GM21576 (cell line): ENCODE measurements around the gene GALNS.
"Not testable (repeated sequence)": the region's sequence is repeated elsewhere in the genome, so short reads cannot be mapped to it uniquely, and the experiment has no call there.

Source experiments
- ATAC-seq: cut with Tn5 transposase; IDR thresholded peaks from one replicate; pipeline ENCODE4 v1.9.1; 2021; ENCODE audit warnings: mild to moderate bottlenecking, moderate library complexity; ENCODE audit not compliant: unreplicated experiment

The GALNS gene

DNA sequence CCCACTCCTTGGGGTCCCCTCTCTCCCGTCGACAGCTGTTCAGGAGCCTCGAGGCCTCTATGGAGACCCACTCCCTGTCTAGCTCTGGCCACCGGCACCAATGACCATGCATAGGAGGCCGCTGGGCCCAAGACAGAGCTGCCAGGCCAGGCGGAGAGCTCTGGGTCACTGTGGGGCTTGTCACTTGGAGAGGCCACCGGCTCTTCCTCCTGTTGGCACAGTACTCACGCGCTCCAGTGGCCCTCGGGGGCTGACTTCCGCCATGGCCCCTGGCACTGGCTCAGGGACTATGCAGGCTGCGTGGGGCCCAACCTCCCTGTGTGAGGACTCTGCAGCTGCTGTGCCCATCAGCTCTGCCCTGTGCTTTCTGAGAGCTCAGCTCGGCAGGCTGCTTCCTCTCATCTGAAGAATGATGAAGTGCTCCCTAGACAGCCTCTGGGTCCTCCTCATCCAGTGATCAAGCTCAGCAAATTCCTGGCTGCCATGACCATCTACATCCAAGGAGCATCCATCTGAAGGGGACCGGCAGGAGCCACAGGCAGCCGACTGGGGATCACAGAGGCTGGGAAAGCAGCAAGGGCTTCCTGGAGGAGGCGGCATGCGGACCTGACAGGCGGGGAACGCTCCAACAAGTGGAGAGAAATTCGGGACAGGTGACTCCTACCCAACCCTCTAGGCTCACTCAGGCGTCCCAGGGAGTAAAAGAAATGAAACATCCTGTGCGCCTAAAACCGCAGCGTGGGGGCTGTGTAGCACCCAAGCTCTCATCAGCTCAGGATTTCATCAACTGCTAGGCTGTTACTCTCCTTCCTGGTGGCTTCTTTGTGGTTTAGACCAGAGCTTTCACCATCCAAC lies 16.8 kb downstream of the GALNS start:
- ATAC-seq: no peak

DNA sequence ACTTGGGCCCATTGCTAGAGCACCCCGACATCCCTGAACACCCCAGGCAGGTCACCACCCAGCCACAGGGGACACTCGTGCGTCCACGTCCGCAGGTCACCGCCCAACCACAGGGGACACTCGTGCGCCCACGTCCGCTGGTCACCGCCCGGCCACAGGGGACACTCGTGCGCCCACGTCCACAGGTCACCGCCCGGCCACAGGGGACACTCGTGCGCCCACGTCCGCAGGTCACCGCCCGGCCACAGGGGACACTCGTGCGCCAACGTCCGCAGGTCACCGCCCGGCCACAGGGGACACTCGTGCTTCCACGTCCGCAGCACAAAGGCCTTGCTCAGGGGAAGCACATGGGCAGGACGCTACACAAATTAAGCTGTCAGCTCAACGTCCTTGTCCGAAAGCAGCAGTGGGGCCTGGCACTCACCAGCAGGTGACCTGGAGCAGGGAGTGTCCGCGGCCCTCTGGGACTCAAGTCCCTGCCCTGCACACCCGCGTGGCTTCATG lies 17.7 kb downstream of the GALNS start:
- no peak for ATAC-seq

DNA sequence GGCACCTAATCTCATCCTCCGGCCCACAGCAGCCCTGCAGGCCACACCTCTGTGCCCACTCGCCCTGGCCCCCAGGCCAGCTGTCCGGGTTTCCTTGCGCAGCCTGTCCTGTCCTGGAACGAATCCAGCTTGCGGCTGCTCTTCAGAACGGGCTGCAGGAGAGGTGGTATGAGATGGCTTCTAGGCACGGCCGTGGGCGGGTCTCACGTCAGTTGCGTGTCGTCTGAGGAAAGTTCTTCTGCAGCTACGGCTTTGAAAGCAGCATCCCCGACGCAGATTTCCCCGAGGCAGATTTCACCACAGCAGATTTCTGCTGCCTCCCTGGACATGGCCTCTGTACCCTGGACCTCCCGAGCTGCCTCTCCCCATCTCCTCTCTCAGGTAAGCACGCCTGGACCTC lies 18.2 kb downstream of the GALNS start:
- ATAC-seq: no peak

DNA sequence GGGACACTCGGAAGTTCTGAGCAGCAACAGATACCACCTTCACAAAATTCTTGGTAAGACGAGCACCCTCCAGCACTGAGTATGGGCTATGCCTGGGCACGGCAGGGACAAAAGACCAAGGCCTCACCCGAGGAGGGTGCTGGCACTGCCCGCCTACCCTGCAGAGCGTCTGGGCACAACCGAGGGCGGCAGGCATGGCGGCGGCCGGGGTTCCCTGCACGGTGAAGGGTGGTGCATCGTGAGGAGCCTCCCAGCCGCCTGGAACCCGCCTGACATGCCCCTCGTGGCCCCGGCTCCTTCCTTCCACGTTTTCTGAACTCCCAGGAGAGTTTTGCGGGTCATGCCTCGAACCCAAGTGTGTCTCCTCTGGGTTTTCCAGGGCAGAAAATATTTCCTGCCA lies 18.9 kb downstream of the GALNS start:
- no peak for ATAC-seq

DNA sequence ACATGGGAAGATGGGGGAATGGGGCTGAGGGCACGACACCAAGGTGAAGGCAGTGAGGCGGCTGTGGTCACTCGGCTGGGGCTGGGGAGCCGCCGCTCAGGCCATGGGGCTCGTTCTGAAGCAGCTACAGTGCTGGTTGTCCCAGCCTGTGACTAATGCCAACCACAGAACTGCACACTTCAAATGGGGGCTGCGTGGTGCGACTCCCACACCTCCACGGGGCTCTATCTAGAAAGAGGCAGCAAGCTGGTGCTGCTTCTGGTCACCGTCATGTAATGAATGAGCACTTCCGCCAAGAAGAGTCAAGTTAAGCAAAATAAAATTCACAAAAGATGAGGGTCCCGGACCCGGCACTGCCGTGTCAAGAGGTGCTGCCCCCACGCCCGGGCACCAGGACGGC lies 20.0 kb downstream of the GALNS start:
- no peak for ATAC-seq

DNA sequence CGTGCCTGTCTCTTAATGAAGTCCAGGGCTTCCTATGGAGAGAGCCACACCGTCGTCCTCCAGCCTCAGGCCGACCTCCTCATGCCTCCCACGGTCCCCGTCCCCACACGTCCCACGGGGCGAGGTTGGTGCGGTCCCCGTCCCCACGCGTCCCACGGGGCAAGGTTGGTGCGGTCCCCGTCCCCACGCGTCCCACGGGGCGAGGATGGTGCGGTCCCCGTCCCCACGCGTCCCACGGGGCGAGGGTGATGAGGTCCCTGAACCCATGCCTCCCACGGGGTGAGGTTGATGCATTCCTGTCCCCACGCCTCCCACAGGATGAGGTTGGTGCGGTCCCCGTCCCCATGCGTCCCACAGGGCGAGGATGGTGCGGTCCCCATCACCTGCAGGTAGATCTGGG lies 20.9 kb downstream of the GALNS start:
- no peak for ATAC-seq

DNA sequence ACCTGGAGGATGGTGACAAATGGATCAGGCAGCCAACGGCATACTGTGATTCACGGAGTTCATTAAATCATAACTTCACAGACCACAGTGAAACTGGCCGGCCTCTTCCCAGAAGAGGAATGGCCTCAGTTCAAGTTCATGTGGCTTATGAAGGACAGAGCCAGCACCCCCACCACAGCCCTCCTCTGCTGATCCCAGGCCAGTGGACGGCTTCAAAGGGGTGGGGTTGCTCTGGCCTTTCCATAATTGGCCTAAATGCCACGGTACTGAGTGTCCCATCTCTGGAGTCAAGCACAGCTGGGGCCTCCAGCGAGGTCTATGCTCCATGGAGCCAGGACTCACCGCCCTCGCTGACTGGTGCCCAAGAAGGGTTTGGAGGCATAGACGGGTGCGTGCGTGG lies 21.4 kb downstream of the GALNS start:
- no peak for ATAC-seq

DNA sequence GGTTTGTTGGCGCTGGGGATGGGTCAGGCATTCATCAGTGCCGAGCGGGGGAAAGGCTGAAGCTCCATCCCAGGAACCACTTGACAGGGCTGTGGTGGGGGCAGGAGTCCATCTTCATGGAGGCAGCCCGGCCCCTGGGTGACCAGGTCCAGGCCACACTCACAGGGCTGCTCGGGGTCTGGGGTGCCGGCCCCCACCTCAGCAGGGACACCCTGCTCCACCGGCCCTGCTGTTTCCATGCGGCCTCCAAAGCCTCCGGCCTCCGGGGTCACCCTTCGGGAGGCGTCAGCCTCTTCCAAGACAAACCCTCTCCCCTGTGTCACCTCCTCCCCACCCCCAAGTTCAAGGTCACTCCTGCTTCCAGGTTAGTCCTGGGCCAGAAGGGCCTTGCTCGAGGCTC lies 22.1 kb downstream of the GALNS start:
- no peak for ATAC-seq

DNA sequence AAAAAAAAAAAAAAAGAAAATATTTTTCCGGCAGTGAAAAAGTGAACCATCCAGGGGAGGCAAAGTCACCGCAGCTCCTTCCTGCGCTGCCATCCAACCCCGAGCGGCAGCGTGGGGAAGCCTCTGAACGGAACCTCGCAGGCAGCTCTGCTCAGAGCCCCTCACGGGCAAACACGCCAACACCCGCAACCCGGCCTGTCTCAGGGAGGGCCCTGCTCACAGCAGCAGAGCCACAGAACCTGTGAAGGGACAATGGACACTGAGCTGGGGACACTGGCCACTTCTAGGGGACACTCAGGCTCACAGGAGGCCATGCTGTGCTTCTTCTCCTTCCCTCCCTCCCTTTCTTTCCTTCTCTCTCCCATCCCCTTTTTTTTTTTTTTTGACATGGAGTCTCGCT lies 23.7 kb downstream of the GALNS start:
- ATAC-seq: no peak

DNA sequence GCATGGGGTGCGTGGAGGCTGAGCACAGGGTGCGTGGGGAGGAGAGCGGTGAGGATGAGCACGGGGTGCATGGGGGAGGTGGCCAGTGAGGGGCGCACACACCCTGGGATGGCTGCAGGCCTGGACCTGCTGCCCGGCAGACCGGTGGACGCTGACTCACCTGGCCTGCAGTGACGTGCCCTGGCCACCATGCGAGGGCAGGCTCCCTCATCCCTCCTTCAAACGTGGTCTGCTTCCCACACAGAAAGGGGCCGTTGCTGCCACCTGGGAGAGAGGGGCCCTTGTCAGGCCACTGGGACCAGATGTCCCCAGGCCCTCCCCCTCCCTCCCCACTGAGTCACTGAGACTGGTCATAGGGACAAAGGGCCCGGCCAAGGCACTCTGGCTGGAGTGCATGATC lies 24.9 kb downstream of the GALNS start:
- no peak for ATAC-seq

DNA sequence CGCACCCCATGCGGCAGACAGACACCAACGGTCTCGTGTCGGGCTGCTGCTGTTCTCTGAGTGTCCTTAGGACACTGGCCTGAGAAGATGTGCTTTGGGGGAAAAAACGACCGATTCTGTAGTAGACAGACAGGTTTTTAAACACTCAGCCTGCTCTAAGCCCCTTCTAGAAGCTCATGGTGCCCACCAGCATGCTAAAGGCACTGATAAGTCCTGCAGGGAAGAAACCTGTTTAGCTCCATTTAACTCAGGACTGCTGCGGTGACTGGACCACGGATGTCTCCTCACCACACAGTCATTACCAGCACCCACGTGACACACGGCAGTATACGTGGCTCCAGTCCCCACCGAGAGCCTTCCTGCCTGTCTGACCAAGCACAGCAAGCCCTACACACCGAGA lies 26.0 kb downstream of the GALNS start:
- no peak for ATAC-seq

DNA sequence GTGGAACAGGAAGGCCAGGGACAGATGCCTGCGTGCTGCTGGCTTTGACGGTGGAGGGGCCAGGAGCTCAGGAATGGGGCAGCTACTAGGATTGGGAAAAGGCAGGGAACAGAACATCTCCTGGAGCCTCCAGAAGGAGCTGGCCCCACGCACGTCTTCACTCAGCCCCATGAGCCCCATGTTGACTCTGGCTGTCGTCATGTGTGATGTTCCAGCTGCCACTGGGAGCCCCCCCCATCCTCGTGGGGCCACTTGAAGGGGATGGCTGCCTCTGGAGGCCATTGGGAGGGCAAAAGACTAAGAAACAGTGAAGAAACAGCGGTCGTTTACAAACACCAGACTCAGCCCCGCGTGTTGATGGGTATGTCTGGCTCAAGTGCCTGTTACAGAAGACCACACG lies 26.5 kb downstream of the GALNS start:
- no peak for ATAC-seq

DNA sequence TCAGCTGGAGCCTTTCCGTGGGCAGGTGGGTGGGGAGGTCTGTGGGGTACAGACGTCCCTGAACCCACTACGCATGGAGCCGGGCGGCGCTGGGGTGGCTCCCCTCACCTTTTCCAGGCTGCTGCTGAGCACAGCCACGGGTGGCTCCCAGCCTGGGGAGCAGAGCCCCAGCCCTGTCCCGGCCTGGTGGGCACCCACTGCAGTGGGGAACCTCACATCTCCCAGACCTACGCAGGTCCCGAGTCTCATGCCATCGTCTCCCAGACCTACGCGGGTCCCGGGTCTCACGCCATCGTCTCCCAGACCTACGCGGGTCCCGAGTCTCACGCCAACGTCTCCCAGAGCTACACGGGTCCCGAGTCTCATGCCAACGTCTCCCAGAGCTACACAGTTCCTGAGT lies 28.0 kb downstream of the GALNS start:
- no peak for ATAC-seq

DNA sequence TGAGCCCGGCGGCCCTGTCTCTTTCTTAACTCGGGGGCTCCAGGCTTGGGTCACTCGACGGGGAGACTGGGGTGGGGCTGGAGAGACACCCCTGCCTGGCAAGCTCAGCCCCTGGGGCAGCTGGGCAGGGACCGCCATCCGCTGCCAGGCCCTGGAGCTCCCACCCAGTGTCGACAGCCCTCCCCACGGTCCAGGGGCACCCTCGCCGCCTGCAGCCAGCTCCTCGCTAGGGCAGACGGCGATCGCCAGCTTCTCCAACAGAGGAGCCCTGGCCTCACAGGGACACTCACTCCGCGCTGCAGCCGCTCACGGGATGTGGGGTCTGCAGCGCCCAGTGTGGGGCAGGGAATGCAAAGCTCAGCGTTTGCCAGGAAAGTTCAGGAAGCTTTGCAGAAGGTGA lies 29.0 kb downstream of the GALNS start:
- ATAC-seq: no peak

DNA sequence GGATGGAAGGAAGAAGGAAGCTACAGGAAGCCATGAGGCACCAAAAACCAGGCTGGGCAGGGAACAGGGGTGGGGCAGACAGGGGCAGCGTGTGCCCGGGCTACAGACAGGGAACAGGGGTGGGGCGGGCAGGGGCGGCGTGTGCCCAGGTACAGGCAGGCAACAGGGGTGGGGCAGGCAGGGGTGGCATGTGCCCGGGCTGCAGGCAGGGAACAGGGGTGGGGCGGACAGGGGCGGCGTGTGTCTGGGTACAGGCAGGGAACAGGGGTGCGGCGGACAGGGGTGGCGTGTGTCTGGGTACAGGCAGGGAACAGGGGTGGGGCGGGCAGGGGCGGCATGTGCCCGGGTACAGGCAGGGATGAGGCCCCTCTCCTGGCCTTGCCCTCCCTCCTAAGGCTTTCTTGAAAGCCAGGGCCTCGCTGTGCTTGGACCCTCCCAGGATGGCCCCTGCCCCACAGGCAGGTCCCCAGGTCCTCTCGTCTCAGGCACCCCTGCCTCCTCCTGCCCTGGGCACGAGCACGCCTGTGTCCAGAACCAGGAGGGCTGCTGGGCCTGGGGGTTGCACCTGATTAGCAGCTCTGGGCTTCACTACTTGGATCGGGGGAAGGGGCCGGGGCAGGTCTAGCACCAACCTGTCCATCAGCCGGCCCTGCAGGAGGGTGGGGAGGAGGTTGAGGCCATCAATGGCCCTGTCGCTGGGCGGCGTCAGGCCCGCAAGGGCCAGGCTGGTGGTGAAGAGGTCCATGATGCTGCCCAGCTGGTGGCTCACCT lies 30.5 kb downstream of the GALNS start:
- ATAC-seq: no peak

DNA sequence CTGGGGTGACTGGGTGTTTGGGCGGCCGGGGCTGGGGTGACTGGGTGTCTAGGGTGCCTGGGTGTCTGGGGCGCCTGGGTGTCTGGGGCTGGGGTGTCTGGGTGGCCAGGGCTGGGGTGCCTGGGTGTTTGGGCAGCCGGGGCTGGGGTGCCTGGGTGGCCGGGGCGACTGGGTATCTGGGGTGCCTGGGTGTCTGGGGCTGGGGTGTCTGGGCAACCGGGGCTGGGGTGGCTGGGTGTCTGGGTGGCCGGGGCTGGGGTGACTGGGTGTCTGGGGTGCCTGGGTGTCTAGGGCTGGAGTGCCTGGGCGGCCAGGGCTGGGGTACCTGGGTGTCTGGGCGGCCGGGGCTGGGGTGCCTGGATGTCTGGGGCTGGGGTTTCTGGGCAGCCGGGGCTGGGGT lies 31.6 kb downstream of the GALNS start:
- ATAC-seq: no peak

DNA sequence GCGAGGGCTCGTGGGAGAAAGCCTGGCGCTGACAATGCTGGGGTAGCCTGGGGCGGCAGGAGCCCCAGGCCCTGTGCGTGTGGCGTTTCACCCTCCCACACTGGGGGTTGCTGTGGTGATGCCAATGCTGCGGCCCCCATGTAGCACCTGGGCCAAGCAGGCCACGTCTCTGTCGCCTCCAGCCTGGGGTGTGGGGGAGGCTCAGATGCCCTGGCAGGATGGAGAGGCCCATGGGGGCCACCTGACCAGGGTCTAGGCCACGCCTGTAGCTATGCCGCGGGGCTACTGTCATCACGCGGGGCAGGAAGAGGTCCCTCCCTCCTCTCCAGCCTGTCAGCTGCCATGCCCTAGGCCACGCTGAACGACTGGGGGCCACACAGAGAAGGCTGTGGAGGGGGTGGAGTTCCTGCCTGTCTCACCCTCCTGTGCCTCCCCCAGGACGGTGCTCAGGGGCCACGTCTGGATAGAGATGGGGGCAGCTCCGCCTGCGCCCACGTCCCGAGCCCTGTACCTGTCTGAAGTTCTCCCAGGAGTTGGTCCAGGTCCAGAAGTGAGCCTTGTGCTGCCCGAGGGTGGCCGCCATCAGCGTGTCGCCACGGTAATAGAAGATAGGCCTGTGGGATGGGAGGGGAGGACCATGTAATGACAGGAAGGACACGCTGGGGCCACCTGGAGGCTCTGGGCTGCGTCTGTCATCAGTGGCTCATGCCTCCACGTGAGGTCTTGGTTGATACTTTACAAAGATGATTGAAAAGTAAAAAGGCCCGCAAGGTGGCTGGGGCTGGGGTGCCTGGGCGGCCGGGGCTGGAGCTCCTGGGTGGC lies 32.3 kb downstream of the GALNS start:
- ATAC-seq: no peak

DNA sequence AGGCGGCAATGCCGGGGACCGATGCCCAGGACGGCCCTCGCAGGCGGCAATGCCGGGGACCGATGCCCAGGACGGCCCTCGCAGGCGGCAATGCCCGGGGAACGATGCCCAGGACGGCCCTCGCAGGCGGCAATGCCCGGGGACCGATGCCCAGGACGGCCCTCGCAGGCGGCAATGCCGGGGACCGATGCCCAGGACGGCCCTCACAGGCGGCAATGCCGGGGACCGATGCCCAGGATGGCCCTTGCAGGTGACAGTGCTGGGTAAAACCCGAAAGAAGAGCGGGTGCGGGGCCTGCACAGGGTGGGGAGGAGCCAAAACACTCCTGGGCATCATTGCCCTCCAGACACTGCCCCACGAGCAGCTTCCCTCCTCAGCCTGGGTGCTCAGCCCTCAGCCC lies 33.1 kb downstream of the GALNS start:
- ATAC-seq: not testable (repeated sequence)

DNA sequence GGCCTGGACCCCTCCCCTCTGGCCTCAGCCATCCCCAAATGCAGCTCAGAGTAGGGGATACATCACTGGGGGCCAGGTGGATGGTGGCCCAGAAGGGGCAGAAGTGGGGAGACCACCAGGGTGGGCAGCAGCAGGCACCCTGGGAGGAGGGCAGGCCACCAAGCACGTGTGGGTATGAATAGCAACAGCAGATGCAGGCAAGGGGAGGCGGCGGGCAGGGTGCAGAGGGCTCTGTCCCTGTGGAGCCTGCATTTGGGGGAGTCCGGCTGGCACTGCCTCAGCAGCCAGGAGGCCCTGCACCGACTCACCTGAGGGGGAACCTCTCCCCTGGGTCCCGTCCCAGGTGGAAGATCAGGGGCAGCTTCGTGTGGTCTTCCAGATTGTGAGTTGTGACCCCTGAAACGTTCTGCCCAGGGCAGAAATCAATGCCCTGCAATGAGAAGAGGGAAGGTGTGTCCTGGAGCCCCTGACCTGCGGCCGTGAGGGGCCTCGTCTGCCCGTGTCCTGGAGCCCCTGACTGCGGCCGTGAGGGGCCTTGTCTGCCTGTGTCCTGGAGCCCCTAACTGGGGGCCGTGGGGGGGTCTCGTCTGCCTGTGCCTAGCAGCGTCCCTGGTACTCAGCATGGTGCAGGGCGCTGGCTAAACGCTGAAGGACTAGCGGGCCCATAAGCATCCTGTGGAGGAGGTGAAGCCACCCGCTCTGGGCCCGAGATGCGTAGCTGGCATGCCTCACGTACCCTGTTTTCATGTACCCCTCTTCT lies 34.3 kb downstream of the GALNS start:
- no peak for ATAC-seq

DNA sequence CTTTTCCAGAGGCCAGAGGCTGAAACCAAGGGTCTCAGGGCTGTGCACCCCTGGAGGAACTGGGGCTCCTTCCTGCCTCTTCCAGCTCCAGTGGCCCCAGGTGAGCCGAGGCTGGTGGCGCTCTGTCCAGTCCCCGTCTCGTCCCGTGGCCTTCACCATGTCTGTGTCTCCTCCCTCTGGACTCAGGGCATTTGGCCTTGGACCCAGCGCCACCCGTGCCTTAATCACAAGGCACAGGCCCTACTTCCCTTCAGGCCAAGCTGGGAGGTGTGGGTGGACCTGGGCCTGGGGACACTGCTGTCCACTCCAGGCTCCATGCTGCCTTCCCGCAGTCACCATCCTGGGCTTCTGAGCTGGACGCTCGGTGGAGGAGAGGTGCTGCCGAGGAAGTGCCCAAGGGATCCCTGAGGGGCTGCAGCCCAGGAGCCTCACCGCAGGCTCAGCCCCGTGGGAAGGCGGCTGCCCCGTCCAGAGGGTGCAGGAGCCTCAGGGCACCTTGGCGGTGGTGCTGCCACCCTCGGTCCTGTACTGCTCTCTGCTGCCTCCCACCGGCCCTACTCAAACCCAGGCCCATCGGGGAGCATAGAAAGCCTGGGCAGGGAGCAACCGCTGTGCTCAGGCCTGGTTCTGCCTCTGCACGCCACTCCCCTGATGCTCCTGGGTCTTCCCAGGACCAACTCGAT lies 35.4 kb downstream of the GALNS start:
- ATAC-seq: no peak
